NCI-H460 (cell line): Measurements from ENCODE around the gene THUMPD1. TPM values are rescaled to one million over a fixed set of nuclear protein-coding genes. Genes with fewer than 3 reads are reported as not detected.
A peak's percentile ranks its signal among the peaks of the same experiment; 100 is the strongest.
"Not testable (repeated sequence)": the region's sequence is repeated elsewhere in the genome, so short reads cannot be mapped to it uniquely, and the experiment has no call there.

Source experiments
- DNase-seq: peaks from one replicate; pipeline ENCODE4 v3.0.0-alpha.2; 2016; ENCODE audit warnings: low read depth; ENCODE audit errors: extremely low read depth
- total RNA-seq: library from RNA; depleted of rRNA; stranded (reverse); fragments of >200 nt; shearing (Covaris generic); gene quantifications from 2 replicates; pipeline ENCODE4 v1.2.3, GENCODE V29; 2014

THUMPD1 gene
- total RNA-seq, 1 experiment from 2014 or later, result 65.1 TPM

GRCh38 chr16:20750558-20750957 is 8.9 kb upstream of the THUMPD1 start:
- no peak for DNase-seq

- DNase-seq, result no peak
Observed at GRCh38 chr16:20749474-20749873, 7.9 kb upstream of the THUMPD1 start.

- DNase-seq, result no peak
Observed at GRCh38 chr16:20747030-20747816, 5.6 kb upstream of the THUMPD1 start.

- DNase-seq, result no peak
Observed at GRCh38 chr16:20746461-20746860, 4.8 kb upstream of the THUMPD1 start.

GRCh38 chr16:20744922-20745440 is 3.4 kb upstream of the THUMPD1 start:
- no peak for DNase-seq

GRCh38 chr16:20743591-20743990 is 2.0 kb upstream of the THUMPD1 start:
- no peak for DNase-seq

GRCh38 chr16:20740901-20741521 is 607 bp downstream of the THUMPD1 start:
- DNase-seq, result peak; percentile 70

GRCh38 chr16:20740007-20740883 is 1.4 kb downstream of the THUMPD1 start:
- DNase-seq, result no peak

- DNase-seq, result no peak
Observed at GRCh38 chr16:20735490-20735889, 6.1 kb downstream of the THUMPD1 start.

- no peak for DNase-seq
Observed at GRCh38 chr16:20734782-20735181, 6.8 kb downstream of the THUMPD1 start.

GRCh38 chr16:20734056-20734455 is 7.6 kb downstream of the THUMPD1 start:
- DNase-seq, result no peak

GRCh38 chr16:20729141-20729540 is 12.5 kb downstream of the THUMPD1 start:
- DNase-seq, result no peak

GRCh38 chr16:20727181-20727580 is 14.4 kb downstream of the THUMPD1 start:
- no peak for DNase-seq

- no peak for DNase-seq
Observed at GRCh38 chr16:20726661-20727060, 15.0 kb downstream of the THUMPD1 start.

GRCh38 chr16:20720251-20720650 is 21.4 kb downstream of the THUMPD1 start:
- DNase-seq, result no peak

GRCh38 chr16:20717718-20718117 is 23.9 kb downstream of the THUMPD1 start:
- DNase-seq, result not testable (repeated sequence)

GRCh38 chr16:20711277-20711911 is 30.2 kb downstream of the THUMPD1 start:
- no peak for DNase-seq

GRCh38 chr16:20708129-20708528 is 33.5 kb downstream of the THUMPD1 start:
- peak; percentile 22 for DNase-seq

GRCh38 chr16:20707461-20707860 is 34.2 kb downstream of the THUMPD1 start:
- no peak for DNase-seq

- DNase-seq, result not testable (repeated sequence)
Observed at GRCh38 chr16:20705972-20706371, 35.6 kb downstream of the THUMPD1 start.

GRCh38 chr16:20704281-20704680 is 37.3 kb downstream of the THUMPD1 start:
- DNase-seq, result no peak
